Fibroblast of gingiva (primary cell): ENCODE data around the gene IGF2R.
"Not testable (repeated sequence)": the region's sequence is repeated elsewhere in the genome, so short reads cannot be mapped to it uniquely, and the experiment has no call there.

Experiments
- DNase-seq: peaks from one replicate; pipeline ENCODE4 v3.0.0-alpha.2; 2011; ENCODE audit warnings: low read depth

The IGF2R gene

GRCh38 chr6:160124605-160125004 is 155.7 kb downstream of the IGF2R start:
- no peak for DNase-seq

- not testable (repeated sequence) for DNase-seq
Measured at GRCh38 chr6:160125105-160125504, 156.2 kb downstream of the IGF2R start.

GRCh38 chr6:160127270-160128124 is 158.6 kb downstream of the IGF2R start:
- DNase-seq, result no peak

GRCh38 chr6:160128125-160128683 is 159.3 kb downstream of the IGF2R start:
- DNase-seq, result no peak

- DNase-seq, result no peak
Measured at GRCh38 chr6:160128879-160129516, 160.1 kb downstream of the IGF2R start.

- DNase-seq, result no peak
Measured at GRCh38 chr6:160129881-160130615, 161.2 kb downstream of the IGF2R start.

GRCh38 chr6:160130729-160131484 is 162.0 kb downstream of the IGF2R start:
- no peak for DNase-seq

- no peak for DNase-seq
Measured at GRCh38 chr6:160131636-160132296, 162.9 kb downstream of the IGF2R start.

- DNase-seq, result no peak
Measured at GRCh38 chr6:160132297-160132637, 163.4 kb downstream of the IGF2R start.

- no peak for DNase-seq
Measured at GRCh38 chr6:160132776-160133338, 164.0 kb downstream of the IGF2R start.

GRCh38 chr6:160133441-160134336 is 164.8 kb downstream of the IGF2R start:
- DNase-seq, result no peak

GRCh38 chr6:160134337-160134751 is 165.5 kb downstream of the IGF2R start:
- not testable (repeated sequence) for DNase-seq

GRCh38 chr6:160134779-160135547 is 166.1 kb downstream of the IGF2R start:
- no peak for DNase-seq

GRCh38 chr6:160135907-160136655 is 167.2 kb downstream of the IGF2R start:
- DNase-seq, result no peak

- no peak for DNase-seq
Measured at GRCh38 chr6:160137130-160137988, 168.5 kb downstream of the IGF2R start.

- DNase-seq, result peak; percentile 54
Measured at GRCh38 chr6:160137989-160138835, 169.3 kb downstream of the IGF2R start.
